ENCODE measurements around the gene HADHA.

HADHA gene

DNA sequence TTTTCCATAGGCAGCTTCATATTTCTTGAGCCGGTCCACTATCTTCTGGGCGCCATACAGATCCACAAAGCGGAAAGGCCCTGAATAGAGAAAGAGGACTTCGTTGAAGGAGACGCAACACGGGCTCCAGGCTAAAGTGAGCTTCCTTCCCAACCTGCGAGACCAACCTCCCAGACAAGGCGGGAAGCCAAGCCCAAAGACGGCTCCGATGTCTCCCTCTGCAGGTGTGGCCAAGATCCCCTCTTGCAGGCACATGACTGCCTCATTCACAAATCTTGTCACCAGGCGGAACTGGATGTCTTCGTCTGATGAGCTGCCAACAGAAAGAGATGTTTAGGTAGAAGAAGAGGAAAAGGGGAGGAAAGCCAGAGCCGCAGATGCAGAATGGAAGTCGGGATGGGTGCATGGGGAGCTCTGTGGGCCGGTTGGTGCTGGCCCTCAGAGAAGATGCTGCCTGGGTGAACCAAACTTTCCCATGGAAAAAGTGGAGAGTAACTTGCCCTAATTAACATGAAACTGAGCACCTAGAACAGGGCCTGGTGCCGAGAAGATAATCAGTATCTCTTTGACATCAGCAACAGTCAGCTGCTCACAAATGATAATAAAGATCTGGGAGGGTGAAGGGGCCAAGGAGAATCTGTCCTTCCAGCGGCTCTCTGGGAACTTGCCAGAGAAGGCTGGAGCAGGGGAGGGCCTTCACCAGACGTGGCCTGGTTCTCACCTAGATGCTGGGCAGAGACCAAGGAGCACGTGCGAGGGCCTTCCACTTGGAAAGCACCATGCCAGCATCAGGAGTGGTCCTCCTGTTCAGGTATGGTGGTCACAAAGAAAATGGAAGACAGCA lies 52.9 kb downstream of the HADHA start:
- TF ChIP-seq CTCF (IDR thresholded peaks at IDR 0.05; ENCODE audit: low read depth, low read length) = no peak
- no peak overlapping the region for H3K4me3 ChIP-seq (ENCODE audit: low read depth, low read length)

GRCh38 chr2:26190369-26190768 lies 54.1 kb downstream of the HADHA start:
- no peak for TF ChIP-seq CTCF (IDR thresholded peaks at IDR 0.05; ENCODE audit: low read depth, low read length)

GRCh38 chr2:26189751-26190150 lies 54.7 kb downstream of the HADHA start:
- no peak overlapping the region for H3K4me3 ChIP-seq (ENCODE audit: low read depth, low read length)
- TF ChIP-seq CTCF (IDR thresholded peaks at IDR 0.05; ENCODE audit: low read depth, low read length) = no peak

More at GRCh38 chr2:26190369-26190768, 54.1 kb downstream of the HADHA start:
- no peak overlapping the region for H3K4me3 ChIP-seq (ENCODE audit: low read depth, low read length)

GRCh38 chr2:26189123-26189522 lies 55.3 kb downstream of the HADHA start:
- TF ChIP-seq CTCF (IDR thresholded peaks at IDR 0.05; ENCODE audit: low read depth, low read length) = no peak
- no peak overlapping the region for H3K4me3 ChIP-seq (ENCODE audit: low read depth, low read length)

- no peak overlapping the region for H3K4me3 ChIP-seq (ENCODE audit: low read depth, low read length)
- TF ChIP-seq CTCF (IDR thresholded peaks at IDR 0.05; ENCODE audit: low read depth, low read length) = no peak
These were observed 56.8 kb downstream of the HADHA start for GRCh38 chr2:26187537-26188104.

DNA sequence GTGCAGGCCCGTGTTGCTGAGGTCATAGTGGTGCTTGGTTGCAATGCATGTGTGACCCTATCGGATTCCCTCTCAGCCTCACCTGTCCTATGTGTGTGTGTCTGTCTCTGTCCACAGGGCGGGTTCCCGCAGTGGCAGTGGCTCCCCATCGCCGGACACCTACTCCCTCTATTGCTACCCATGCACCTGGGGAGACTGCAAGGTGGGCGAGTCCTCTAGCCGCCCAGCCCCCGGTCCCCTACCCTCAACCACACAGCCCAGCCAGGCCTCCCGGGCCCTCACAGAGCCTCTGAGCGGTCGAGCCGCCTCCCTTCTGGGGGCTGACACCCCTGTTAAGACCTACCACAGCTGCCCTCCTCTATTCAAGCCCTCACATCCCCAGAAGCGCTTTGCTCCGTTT lies 57.3 kb downstream of the HADHA start:
- TF ChIP-seq CTCF (IDR thresholded peaks at IDR 0.05; ENCODE audit: low read depth, low read length) = no peak
- no peak overlapping the region for H3K4me3 ChIP-seq (ENCODE audit: low read depth, low read length)

Measured in WI38 (cell line).